GM04503 (cell line): ENCODE results near the gene CNTNAP5.

Experiments used
- DNase-seq: peaks from one replicate; pipeline ENCODE4 v3.0.0-alpha.2; 2012; ENCODE audit warnings: low read depth

CNTNAP5 gene

GRCh38 chr2:124898827-124899226 lies 873.7 kb downstream of the CNTNAP5 start:
- DNase-seq, result no peak

GRCh38 chr2:124908411-124908810 lies 883.3 kb downstream of the CNTNAP5 start:
- no peak for DNase-seq

- no peak for DNase-seq
Observed at GRCh38 chr2:124911560-124911959, 886.5 kb downstream of the CNTNAP5 start.

GRCh38 chr2:124913868-124914267 lies 888.8 kb downstream of the CNTNAP5 start:
- no peak for DNase-seq

GRCh38 chr2:124915567-124915966 lies 890.5 kb downstream of the CNTNAP5 start:
- DNase-seq, result no peak

- no peak for DNase-seq
Observed at GRCh38 chr2:124919296-124919695, 894.2 kb downstream of the CNTNAP5 start.

- no peak for DNase-seq
Observed at GRCh38 chr2:124920448-124920847, 895.4 kb downstream of the CNTNAP5 start.

GRCh38 chr2:124921191-124921590 lies 896.1 kb downstream of the CNTNAP5 start:
- no peak for DNase-seq

GRCh38 chr2:124923097-124923496 lies 898.0 kb downstream of the CNTNAP5 start:
- DNase-seq, result no peak

GRCh38 chr2:124933883-124934282 lies 908.8 kb downstream of the CNTNAP5 start:
- DNase-seq, result no peak

GRCh38 chr2:124953921-124954320 lies 928.8 kb downstream of the CNTNAP5 start:
- DNase-seq, result no peak

GRCh38 chr2:124959581-124959980 lies 934.5 kb downstream of the CNTNAP5 start:
- DNase-seq, result no peak

- DNase-seq, result no peak
Observed at GRCh38 chr2:124961132-124961531, 936.0 kb downstream of the CNTNAP5 start.
